ENCODE data around the gene SPAG16.
"Not testable (repeated sequence)": the region's sequence is repeated elsewhere in the genome, so short reads cannot be mapped to it uniquely, and the experiment has no call there.

SPAG16 gene

DNA sequence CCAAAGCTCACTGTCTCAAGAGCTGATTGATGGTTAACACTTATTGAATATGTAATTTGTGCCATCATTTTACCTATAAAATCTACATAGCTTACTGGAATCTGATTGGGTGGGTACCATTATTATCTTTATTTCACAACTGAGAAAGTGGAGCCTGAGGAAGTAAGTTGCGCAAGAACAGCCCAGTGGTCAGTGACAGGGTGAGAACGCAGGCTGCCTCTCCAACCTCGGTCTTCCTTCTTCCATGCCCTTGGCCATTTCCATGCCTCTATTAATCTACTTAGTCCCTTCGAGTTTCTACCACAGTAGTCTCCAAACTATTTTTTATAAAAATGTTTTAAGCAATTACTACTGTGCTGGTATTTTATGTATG lies 735.7 kb downstream of the SPAG16 start:
- DNase-seq: no peak

DNA sequence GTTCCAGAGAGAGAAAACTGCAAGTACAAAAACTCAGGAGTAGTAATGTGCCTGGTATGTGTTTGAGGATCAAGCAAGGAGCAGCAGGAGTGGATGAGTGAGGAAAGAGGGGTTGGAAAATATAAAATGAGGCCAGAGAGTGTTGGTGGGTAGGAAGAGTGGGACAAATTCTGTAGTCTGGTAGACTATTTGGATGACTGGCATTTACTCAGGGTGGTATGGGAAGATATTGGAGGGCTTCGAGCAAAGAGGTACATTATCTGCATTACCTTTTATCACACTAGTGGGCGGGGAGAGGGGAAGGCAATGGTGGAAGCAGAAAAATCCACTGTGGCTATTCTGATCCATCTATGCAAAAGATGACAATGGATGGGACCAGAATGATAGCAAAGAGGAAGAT lies 744.9 kb downstream of the SPAG16 start:
- no peak for DNase-seq

DNA sequence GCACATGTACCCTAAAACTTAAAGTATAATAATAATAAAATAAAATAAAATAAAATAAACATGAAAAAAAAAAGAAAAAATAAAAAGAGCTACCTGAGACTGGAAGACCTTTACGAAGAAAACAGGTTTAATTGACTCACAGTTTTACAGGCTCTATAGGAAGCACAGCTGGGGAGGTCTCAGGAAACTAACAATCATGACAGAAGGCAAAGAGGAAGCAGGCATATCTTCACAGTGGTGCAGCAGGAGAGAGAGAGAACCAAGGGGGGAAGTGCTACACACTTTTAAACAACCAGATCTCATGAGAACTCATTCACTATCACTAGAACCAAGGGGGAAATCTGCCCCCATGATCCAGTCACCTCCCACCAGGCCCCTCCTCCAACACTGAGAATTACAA lies 747.3 kb downstream of the SPAG16 start:
- no peak for DNase-seq

DNA sequence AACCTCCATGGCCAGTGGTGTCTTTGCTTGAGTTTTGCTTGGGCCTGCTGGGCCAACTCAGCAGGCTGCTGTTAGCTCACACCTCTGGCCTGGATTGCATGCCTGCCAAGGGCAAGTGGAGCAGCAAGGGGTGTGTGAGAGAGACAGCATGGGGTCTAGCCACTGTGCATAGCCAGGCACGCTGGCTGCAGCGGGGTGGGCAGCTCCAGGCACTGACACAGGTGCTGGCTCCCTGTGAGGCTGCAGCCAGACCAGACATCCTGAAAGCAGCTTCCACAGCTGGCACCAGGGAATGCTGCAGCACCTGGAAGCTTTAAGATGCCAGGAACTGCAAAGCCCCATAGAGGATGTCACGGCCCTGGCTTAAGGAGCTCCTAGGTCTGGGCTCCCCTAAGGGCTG lies 750.2 kb downstream of the SPAG16 start:
- no peak for DNase-seq

DNA sequence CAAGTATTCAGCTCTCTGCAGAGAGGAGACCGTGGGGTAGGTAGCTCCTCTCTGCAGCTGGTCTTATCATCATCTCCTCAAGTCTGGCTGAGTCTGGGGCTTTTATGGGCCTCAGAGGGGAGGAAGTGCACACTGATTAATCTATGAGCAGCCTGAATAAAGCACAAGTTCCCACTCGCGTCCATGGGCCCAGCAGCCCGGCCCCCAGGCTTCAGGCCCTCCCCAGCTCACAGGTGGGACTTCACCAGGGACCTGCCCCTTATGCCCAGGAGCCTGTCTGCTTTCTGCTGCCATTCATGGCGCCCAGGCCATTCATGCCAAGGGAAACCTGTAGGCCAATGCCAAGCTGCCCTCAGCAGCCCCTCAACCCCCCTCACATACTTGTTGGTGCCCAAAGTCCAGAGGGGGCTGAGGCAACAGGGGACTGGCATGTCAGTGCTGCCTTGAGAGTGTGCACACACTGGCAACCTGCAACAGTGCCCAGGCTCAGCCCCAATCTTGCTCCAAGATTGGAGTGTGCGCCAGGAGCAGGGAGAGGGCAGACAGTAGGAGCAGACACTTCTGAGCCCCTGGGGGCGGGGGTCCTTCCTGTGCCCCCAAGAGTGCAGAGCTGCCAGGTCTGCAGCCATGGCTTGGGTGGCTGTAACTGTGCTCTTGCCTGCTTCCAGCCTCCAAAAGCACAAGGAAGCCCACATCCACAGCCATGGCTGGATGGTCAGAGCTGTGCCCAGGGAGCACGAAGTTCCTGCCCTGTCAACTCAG lies 751.0 kb downstream of the SPAG16 start:
- no peak for DNase-seq

DNA sequence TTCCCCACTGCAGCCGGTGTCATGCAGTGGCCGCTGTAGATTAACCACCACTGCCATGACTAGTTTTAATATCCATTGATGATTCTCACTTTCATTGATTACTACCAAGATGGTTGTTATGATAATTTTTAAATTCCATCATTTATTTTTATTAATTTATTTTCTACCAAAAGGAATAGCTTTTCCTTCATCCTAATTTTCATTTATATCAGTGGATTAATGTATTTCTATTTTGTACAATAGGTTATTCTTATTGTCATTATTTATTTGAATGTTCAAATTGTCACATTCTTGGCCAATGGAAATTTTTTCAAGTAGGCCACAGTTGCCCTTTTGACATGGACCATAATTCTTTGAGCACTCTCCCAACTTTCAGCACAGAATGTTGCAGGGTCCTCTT lies 751.7 kb downstream of the SPAG16 start:
- no peak for DNase-seq

DNA sequence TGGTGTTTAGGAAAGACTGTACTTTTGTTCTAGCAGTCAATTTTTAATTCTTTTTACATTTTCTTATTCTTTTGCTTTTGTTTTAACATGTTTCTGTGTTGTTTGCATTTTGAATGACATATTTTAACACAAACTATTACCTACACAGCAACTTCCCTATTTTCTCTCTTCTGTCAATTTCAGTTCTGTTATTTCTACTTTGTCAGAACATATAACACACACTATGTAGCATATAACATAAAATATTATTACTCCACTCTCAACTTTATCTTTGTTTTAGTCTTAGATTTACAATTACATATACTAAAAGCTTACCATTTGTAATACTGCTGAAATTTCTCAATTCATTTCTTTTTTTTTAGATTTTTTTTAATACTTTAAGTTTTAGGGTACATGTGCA lies 753.9 kb downstream of the SPAG16 start:
- DNase-seq: no peak

DNA sequence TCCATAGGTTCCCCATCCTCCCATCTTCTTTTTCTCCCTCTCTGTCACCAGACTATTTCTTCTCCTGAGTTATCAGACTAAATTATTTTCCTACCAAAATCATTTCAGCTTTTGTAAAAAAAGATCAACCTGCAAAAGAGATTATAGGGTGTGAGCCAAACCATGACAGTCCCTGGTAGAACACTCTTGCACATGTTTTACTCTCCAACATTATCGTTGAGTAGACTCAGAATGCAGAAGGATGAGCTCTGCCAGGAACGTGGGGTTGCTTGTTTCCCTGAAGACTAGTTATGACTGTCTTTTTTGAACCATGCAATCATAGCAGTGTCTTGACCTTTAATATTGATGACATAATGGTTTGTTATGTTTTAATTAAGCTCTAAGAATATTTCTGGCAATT lies 766.5 kb downstream of the SPAG16 start:
- no peak for DNase-seq

DNA sequence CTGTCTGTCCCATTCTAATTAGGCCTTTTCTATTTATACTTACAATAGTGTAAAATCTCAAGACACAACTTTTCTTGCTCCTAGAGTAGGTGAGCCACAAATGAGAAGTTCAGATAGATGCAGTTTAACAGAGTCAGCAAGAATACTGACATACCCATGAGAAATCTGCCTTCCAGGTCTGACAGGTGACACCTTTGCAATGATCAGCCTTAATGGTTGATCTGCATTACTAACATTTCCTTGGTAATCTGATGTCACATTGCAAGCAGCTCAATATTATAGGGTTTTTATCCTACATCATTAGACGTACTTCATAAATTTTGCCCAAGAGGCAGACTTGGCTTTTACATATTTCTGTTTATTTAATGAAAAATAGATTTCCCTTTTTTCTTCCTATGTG lies 767.3 kb downstream of the SPAG16 start:
- DNase-seq: no peak

DNA sequence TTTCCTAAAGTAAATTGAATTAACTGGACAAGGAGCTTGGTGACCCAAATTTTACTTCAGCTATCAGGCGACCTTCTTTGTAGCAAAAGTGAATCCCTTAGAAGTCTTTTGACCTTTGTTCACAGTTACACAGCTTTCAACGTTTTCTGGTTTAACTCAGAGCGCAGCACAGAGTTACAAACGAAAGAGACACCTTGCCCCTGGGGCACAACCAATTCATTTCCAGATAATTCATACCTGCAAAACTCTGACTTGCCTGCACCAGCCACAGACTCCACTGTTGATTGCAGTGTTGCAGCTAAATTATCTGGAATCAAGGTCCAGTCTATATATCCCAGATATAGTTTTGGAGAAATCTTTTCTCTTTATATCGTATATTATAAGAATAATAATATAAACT lies 768.0 kb downstream of the SPAG16 start:
- no peak for DNase-seq

DNA sequence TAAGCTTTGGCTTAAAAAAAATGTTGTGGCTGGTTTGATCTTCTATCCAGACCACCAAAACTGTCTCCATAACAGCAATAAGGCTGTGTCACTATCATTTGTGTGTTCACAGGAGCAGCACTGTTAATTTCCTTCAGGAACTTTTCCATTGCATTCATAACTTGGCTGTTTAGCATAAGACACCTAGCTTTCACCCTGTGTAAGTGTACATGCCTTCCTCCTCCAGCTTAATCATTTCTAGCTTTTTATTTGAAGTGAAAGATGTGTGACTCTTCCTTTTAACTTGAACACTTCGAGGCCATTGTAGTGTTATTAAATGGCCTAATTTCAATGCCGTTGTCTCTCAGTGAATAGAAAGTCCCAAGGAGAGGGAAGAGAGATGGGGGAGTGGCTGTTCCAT lies 773.7 kb downstream of the SPAG16 start:
- DNase-seq: no peak

DNA sequence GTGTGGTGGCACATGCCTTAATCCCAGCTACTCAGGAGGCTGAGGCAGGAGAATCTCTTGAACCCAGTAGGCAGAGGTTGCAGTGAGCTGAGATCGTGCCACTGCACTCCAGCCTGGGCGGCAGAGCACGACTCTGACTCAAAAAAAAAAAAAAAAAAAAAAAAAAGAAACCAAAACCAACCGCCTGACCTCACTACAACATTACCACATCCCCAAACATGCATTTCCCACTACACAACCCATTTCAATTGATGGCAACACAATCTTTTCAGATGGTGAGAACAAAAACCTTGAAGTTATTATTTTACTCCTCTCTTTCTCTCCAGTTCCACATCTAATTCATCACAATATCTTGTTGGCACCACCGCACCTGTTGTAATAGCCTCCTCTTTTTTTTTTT lies 778.0 kb downstream of the SPAG16 start:
- not testable (repeated sequence) for DNase-seq

DNA sequence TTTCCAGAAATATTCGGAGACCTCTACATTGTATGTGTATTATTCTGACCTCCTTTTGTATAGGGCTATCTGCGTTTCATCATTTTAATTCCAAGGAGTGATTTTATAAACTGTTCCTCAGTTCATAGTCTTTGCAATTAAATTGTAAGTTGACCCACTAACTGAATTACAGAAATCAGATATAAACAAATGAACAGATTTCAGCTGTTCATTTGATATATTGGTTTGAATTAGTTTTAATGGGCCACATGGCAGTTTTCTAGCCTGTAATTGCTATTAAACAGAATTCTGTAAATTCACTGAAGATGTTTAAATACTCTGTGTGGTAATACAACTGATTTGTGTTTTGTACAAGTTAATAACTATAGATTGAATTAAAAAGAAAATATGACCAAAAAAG lies 780.2 kb downstream of the SPAG16 start:
- no peak for DNase-seq

DNA sequence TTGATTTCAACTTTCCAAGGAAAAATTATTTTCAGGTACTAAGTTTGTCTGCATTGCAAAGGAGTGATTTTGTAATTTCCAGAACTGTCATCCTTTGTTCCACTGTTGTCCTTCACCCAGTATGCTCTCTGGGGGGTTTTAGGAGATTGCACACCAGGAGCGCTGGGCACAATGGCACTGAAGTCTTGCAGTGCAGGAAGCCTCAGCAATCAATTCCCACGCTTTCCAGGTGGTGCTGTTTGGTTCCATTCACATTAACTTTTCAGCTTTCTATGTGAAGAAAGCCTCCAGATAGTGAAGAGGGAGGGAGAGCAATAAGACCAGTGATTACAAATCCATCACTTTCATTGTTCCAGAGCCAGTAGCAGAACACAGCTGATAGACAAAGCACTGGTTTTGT lies 782.6 kb downstream of the SPAG16 start:
- no peak for DNase-seq

DNA sequence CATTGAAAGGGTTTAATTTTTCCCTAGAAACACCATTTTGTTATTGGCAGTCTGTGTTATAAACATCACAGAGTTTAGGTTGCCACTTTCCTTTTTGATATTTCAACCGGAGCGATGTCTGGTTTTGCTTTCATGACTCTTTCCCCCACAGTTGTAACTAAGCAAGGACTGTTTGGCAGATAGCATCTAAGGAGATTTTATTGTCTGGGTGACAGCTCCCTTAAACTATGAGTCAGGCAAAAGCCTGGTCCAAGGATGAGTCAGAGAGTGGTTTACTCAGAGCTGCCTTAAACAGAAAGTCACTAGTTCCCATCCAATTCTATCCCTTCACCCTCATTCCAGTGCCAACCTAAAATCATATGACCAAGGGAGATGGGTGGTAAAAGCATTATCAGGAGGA lies 785.0 kb downstream of the SPAG16 start:
- no peak for DNase-seq

DNA sequence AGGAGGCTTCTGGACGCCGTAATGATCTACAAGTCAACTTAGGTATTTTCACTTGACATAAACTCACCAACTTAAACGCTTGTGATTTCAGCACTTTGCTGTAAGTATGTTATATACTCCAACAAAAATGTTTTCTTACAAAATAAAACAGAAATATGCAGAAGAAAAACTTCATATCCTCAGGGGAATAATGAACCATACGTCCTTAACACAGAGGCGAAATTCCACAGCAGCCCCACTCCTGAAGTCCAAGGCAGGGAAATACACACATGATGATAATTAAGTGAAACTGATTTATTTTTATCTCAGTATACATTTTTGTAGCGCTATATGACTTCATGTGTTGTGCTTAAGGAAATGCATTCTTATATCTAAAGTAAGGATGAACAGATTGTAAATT lies 791.2 kb downstream of the SPAG16 start:
- no peak for DNase-seq

DNA sequence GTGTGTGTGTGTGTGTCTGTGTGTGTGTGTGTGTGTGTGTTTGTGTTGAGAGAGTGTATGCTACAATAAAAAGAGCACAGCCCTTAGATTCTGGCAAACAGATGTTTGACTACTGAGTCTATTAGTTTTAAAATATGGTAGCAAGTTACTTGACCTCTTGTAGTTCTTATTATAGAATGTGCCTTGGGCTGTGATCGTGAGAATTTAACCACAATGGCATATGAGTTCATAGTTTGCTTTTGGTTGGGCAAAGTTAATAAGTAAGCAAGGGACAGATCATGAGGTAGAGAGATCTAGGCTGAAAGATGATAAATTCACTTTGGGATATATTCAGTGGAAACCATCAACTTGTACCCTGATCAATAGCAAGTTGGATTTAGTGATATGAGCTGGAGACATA lies 792.3 kb downstream of the SPAG16 start:
- no peak for DNase-seq

DNA sequence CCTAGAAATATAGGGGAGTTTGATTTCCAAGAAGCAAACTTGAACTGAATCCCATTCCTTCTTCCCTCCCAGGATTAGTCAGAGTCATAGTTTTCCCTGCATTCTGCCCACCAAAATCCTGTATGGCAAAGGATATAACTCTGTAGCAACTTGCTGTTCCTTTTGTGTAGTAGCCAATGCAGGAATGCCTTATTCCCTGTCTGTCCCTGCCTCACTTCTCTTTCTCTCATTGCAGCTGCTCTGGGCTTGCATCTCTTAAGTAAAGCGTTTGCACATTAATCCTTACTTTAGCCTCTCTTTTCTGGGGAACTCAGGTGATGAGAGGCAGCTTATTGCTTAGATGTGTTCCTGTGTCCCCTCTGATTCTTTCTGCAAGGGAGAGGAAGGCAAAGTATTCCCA lies 793.5 kb downstream of the SPAG16 start:
- no peak for DNase-seq

DNA sequence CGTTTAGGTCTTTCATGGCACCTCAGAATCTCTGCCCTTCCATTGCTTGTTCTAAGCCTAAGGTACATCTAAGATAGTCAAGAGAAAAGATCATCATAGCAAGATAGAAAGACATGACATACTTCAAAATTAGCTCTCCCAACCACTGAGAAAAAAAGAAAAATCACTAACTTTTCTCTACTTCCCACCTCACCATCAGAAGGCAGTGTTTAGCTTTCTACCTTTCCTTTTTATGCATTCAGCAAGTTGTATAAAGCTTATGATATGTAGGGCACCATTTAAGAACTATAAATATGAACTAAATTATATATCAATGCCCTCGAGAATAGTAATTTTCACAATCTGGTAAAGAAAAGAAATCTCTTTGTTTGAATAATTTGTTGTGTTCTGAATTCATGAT lies 794.8 kb downstream of the SPAG16 start:
- DNase-seq: no peak

DNA sequence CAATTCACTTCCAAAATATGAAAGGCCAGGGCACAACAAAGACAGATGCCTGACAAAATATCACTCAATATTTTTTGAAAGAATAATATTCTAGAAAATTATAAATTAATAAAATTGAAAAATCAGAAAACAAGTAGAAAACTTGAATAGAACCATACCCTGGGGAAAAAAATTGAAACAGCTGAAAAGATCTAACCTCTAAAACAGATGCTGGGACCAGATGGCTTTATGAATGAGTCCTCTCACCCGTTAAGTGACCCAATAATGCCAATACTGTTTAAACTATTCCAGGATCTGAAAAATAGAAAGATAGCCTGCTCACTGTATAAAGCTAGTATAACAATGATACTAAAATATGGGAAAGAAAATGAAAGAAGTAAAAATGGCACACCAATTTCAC lies 804.3 kb downstream of the SPAG16 start:
- DNase-seq: no peak

DNA sequence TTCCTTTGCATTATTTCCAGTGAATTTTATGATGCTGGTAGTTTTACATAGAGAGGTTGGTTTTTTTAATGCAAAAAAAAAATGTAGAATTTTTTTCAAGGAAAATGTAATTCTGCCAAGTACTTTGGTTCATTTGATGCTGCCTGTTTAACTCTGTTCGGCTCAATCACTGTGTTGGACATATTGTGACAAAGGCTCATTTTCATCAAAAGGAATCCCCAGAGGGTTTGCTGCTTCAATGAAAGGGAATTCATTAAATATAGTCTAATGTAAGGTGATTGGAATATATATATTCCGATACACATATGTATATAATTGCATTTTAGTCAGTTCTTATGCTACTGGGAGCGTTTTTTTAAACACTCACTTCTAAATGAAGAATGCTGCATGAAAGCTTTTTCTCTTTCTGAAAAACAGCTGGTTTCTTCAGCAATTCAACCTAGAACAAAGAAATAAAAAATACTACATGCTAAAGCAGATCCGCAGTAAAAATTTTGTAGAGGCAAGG lies 812.0 kb downstream of the SPAG16 start:
- no peak for DNase-seq

DNA sequence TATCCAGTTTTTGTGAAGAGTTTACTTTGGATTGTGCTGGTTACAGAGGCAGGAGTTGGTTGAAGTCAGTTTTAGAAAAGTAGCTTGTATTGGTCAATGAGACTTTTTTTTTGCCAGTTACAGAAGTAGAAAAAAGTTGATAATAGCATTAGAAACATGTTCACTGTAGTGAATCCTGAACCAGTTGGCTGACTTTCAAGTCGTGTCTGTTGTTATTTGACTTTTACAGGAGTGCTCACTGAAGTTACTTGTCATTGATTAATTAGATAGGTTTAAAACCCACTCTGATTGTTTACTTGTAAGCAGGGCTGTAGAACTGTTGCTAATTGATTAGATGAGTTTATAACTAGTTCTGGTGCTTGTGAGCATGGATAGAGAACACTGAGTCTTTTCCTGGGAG lies 814.5 kb downstream of the SPAG16 start:
- no peak for DNase-seq

DNA sequence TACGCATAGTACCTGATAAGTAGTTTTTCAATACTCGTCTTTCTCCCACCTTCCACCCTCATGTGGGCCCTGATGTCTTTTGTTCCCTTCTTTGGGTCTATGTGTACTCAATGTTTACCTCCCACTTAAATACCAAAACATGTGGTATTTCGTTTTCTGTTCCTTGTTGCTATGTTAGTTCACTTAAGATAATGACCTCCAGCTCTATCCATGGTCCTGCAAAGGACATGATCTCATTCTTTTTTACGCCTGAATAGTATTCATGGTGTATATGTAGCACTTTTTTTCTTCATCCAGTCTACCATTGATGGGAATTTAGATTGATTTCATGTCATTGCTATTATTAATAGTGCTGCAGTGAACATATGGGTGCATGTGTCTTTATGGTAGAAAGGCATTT lies 816.2 kb downstream of the SPAG16 start:
- DNase-seq: no peak

DNA sequence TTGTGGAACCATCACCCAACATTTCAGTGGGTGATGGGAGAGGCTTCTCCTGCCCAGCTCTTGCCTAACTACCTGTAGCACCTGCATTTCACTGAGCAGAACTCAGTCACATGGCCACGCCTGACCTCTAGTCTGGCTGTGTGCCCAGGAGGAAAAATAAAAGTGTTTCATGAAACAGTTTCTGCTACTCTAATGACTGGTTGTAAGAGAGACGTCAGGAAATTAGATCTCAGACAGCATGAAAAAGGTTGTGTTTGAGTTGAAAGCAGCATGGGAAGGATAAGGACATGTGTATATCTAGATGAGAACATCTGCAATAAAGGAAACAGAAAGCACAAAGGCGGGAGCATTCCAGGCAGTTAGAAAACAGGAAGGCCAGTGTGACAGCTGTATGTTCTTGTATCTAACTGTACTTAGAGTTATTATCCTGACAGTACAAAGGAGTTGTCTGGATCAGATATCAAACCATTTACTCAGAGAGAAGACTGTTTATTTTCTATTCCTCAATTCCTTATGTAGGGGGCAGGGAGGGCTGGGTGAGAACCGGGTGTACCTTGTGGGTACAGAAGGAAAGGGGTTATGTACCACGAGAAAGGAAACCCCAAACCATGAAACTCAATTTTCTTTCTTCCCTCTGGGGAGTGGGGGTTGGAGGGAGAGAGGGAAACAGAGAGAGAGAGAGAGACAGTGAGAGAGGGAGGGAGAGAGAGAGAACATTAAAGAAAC lies 819.2 kb downstream of the SPAG16 start:
- no peak for DNase-seq

DNA sequence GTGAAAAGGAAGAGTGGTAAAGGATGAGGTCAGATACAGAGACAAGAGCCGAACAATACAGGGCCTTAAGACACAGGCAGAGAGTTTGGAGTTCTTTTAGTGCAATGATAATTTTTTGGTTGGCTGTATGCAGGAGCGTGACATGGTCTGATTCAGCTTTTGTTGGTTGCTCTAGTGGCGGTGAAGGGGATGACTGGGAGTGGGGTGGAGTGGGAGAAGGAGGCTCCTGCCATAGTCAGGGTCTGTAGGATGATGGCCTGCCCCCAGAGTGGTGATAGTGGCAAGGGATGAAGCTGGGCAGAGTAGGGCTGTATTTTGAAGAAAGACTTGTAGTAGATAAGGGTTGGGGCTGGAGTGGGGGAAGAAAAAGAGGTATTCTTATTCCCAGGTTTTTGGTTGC lies 820.0 kb downstream of the SPAG16 start:
- DNase-seq: no peak

All from DMS79 (cell line).